Vagina (tissue), 2 donors: ENCODE measurements around the gene PRR5L.

Experiments
- POLR2A ChIP-seq, 2 donors: fragments of 450-650 bp; IDR thresholded peaks; one replicate each; pipeline ENCODE4 v1.6.1; 2017; ENCODE audit warnings: antibody characterized with exemption in 2 of 2, mild to moderate bottlenecking in 2 of 2, moderate library complexity in 2 of 2
- POLR2AphosphoS5 ChIP-seq, 2 donors: sonication (generic); formaldehyde crosslinking; IDR thresholded peaks; one replicate each; pipeline ENCODE4 v1.9.0; 2017; ENCODE audit warnings: antibody characterized with exemption in 2 of 2, mild to moderate bottlenecking in 2 of 2, low read depth in 1 of 2; ENCODE audit not compliant: insufficient read depth in 1 of 2
- TF ChIP-seq, protein P1 (sequence below), 3 experiments: fragments of 450-650 bp in 2 of 3; fragments of 200-600 bp in 1 of 3; sonication (generic) in 1 of 3; IDR thresholded peaks; one replicate each; pipeline ENCODE4 v1.5.1; 2017 to 2019; ENCODE audit warnings: antibody characterized with exemption in 3 of 3, mild to moderate bottlenecking in 2 of 3, moderate library complexity in 2 of 3

DNA sequence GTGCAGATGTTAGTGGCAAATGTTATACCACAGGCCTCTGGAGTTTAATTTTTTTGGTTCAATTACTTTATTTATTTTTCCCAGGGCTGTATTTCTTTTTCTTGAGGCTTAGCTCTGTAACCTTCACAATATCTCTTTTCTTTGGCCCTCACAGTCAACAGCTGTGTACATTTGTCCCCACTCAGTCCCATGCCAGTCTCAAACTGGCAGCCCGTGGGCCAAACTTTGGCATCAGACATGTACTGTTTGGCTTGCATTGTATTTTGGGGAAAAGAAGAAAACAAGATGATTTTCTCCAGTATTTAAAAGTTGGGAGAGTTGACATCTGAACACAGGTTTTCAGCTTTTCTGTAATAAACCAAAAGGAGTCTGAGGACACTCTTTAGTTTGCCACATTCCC, 87.1 kb downstream of the PRR5L start:
- no peak for TF ChIP-seq POLR2A (IDR thresholded peaks at IDR 0.05)
- TF ChIP-seq, protein P1, sequence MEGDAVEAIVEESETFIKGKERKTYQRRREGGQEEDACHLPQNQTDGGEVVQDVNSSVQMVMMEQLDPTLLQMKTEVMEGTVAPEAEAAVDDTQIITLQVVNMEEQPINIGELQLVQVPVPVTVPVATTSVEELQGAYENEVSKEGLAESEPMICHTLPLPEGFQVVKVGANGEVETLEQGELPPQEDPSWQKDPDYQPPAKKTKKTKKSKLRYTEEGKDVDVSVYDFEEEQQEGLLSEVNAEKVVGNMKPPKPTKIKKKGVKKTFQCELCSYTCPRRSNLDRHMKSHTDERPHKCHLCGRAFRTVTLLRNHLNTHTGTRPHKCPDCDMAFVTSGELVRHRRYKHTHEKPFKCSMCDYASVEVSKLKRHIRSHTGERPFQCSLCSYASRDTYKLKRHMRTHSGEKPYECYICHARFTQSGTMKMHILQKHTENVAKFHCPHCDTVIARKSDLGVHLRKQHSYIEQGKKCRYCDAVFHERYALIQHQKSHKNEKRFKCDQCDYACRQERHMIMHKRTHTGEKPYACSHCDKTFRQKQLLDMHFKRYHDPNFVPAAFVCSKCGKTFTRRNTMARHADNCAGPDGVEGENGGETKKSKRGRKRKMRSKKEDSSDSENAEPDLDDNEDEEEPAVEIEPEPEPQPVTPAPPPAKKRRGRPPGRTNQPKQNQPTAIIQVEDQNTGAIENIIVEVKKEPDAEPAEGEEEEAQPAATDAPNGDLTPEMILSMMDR (IDR thresholded peaks at IDR 0.05), result no peak
- TF ChIP-seq POLR2AphosphoS5 (IDR thresholded peaks at IDR 0.05; ENCODE audit: insufficient read depth in 1 of 2, low read depth in 1 of 2), result no peak
